Measurements from ENCODE around the gene ERBB4. TPM values are rescaled to one million over a fixed set of nuclear protein-coding genes. Genes with fewer than 3 reads are reported as not detected.

The ERBB4 gene
- total RNA-seq, 1 experiment from 2014 or later = 0.15 TPM

GRCh38 chr2:212534336-212534735 lies 4.3 kb downstream of the ERBB4 start:
- intact Hi-C loops (cut with micrococcal nuclease; ENCODE audit: unreplicated experiment) (no loop called here), in situ Hi-C loops (cut with HindIII; ENCODE audit: low pct_unique_long_range_greater_than_20kb, low sequenced_read_pairs) (no loop called here)
- peaks cover 20% of the 10 kb centered on the region for H3K27me3 ChIP-seq (ENCODE audit: control insufficient read depth, insufficient read depth, low read length)
- ATAC-seq = no peak
- no peak for DNase-seq (ENCODE audit: low read depth, low spot score)
- BruUV-seq (replicated peaks) = no TSS peak
- no peak overlapping the region for H3K4me3 ChIP-seq (ENCODE audit: low read depth in 2 of 2, low read length in 2 of 2)
- ChIA-PET CTCF (no interaction called here), POLR2A (no interaction called here)
- H3K27ac ChIP-seq (ENCODE audit: low read length) = no peak overlapping the region
- no peaks in the 10 kb centered on the region for H3K36me3 ChIP-seq (ENCODE audit: control insufficient read depth, insufficient read depth, low read length)
- H3K9me3 ChIP-seq (ENCODE audit: control insufficient read depth, insufficient read depth, low read depth, low read length) = no peaks in the 10 kb centered on the region
- TF ChIP-seq, protein P1, sequence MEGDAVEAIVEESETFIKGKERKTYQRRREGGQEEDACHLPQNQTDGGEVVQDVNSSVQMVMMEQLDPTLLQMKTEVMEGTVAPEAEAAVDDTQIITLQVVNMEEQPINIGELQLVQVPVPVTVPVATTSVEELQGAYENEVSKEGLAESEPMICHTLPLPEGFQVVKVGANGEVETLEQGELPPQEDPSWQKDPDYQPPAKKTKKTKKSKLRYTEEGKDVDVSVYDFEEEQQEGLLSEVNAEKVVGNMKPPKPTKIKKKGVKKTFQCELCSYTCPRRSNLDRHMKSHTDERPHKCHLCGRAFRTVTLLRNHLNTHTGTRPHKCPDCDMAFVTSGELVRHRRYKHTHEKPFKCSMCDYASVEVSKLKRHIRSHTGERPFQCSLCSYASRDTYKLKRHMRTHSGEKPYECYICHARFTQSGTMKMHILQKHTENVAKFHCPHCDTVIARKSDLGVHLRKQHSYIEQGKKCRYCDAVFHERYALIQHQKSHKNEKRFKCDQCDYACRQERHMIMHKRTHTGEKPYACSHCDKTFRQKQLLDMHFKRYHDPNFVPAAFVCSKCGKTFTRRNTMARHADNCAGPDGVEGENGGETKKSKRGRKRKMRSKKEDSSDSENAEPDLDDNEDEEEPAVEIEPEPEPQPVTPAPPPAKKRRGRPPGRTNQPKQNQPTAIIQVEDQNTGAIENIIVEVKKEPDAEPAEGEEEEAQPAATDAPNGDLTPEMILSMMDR (IDR thresholded peaks at IDR 0.05) = no peak
- TF ChIP-seq, protein P2, sequence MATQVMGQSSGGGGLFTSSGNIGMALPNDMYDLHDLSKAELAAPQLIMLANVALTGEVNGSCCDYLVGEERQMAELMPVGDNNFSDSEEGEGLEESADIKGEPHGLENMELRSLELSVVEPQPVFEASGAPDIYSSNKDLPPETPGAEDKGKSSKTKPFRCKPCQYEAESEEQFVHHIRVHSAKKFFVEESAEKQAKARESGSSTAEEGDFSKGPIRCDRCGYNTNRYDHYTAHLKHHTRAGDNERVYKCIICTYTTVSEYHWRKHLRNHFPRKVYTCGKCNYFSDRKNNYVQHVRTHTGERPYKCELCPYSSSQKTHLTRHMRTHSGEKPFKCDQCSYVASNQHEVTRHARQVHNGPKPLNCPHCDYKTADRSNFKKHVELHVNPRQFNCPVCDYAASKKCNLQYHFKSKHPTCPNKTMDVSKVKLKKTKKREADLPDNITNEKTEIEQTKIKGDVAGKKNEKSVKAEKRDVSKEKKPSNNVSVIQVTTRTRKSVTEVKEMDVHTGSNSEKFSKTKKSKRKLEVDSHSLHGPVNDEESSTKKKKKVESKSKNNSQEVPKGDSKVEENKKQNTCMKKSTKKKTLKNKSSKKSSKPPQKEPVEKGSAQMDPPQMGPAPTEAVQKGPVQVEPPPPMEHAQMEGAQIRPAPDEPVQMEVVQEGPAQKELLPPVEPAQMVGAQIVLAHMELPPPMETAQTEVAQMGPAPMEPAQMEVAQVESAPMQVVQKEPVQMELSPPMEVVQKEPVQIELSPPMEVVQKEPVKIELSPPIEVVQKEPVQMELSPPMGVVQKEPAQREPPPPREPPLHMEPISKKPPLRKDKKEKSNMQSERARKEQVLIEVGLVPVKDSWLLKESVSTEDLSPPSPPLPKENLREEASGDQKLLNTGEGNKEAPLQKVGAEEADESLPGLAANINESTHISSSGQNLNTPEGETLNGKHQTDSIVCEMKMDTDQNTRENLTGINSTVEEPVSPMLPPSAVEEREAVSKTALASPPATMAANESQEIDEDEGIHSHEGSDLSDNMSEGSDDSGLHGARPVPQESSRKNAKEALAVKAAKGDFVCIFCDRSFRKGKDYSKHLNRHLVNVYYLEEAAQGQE (IDR thresholded peaks at IDR 0.05; ENCODE audit: insufficient read depth in 1 of 2, low read depth in 2 of 2, low read length in 1 of 2) = no peak
- TF ChIP-seq TCF7L2 (IDR thresholded peaks at IDR 0.05; ENCODE audit: low read depth, low read length) (no peak), SIN3A (IDR thresholded peaks at IDR 0.05; ENCODE audit: borderline replicate concordance, insufficient read depth, low read depth, low read length) (no peak), POLR2AphosphoS5 (IDR thresholded peaks at IDR 0.05; ENCODE audit: low read depth, low read length) (no peak)
- H3K4me1 ChIP-seq (ENCODE audit: control insufficient read depth, insufficient read depth, low read length) = peaks cover 3% of the 10 kb centered on the region; the same call in 1 of the 2 replicates

DNA sequence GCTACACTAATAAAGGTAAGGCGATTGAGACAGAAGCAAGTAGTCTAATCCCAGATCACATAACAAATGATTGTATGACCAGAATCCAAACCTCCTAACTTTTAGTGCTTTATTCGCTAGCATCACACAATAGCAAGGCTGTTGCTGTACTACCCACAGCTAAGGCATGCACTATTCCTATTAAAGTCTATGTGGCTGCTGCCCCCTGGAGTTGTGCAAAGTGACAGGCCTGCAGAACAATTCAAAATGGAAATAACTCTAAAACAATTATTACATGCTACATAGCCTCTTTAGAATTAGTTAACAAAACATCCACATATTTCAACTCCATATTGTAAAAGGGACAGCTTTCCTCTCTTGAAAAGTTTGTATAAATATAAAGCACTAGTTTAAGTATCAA lies 6.0 kb downstream of the ERBB4 start:
- Histone ChIP-seq H3K9me3 (ENCODE audit: control insufficient read depth, insufficient read depth, low read depth, low read length) (no peaks in the 10 kb centered on the region), H3K36me3 (ENCODE audit: control insufficient read depth, insufficient read depth, low read length) (no peaks in the 10 kb centered on the region), H3K4me1 (ENCODE audit: control insufficient read depth, insufficient read depth, low read length) (peaks cover 3% of the 10 kb centered on the region; the same call in 1 of the 2 replicates), H3K27me3 (ENCODE audit: control insufficient read depth, insufficient read depth, low read length) (peaks cover 20% of the 10 kb centered on the region), H3K4me3 (ENCODE audit: low read depth in 2 of 2, low read length in 2 of 2) (no peak overlapping the region), H3K27ac (ENCODE audit: low read length) (no peak overlapping the region)
- ChIA-PET POLR2A (interaction anchor here (0.6 kb wide), 1 partner anchor 458 kb away, joined by 3 read pairs; no protein-coding TSS in a partner anchor), CTCF (no interaction called here)
- DNase-seq (ENCODE audit: low read depth, low spot score) (no peak), ATAC-seq (no peak)
- in situ Hi-C loops (cut with HindIII; ENCODE audit: low pct_unique_long_range_greater_than_20kb, low sequenced_read_pairs) (no loop called here), intact Hi-C loops (cut with micrococcal nuclease; ENCODE audit: unreplicated experiment) (no loop called here)
- no TSS peak for BruUV-seq (replicated peaks)
- TF ChIP-seq, protein P2 (IDR thresholded peaks at IDR 0.05; ENCODE audit: insufficient read depth in 1 of 2, low read depth in 2 of 2, low read length in 1 of 2) = no peak
- TF ChIP-seq, protein P1 (IDR thresholded peaks at IDR 0.05) = peak; percentile 16; the same call in 1 of the 2 replicates
